ENCODE data around the gene CDC42BPA.

CDC42BPA gene

DNA sequence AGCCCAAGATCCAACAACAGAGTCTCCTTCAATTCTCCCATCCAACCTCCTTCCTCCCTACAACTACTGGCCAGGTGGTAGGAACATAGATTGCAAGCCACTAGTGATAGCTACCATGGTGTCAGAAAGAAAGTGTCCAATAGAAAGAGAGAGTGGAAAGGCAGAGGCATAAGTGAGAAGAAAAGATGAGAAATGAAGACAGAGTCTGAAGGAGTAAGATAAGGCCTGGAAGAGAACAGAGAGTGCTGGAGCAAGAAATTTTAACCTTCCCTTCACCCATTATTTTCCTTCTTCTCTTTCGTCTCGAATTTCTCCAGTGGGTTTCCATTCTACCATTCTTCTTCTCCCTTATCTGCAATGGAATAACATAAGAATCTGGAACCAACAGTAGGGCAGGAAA, 57.9 kb downstream of the CDC42BPA start:
- DNase-seq (ENCODE audit: insufficient read length, low spot score) (no peak), FAIRE-seq (peak; percentile 51)
- TF ChIP-seq, protein P1, sequence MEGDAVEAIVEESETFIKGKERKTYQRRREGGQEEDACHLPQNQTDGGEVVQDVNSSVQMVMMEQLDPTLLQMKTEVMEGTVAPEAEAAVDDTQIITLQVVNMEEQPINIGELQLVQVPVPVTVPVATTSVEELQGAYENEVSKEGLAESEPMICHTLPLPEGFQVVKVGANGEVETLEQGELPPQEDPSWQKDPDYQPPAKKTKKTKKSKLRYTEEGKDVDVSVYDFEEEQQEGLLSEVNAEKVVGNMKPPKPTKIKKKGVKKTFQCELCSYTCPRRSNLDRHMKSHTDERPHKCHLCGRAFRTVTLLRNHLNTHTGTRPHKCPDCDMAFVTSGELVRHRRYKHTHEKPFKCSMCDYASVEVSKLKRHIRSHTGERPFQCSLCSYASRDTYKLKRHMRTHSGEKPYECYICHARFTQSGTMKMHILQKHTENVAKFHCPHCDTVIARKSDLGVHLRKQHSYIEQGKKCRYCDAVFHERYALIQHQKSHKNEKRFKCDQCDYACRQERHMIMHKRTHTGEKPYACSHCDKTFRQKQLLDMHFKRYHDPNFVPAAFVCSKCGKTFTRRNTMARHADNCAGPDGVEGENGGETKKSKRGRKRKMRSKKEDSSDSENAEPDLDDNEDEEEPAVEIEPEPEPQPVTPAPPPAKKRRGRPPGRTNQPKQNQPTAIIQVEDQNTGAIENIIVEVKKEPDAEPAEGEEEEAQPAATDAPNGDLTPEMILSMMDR (IDR thresholded peaks at IDR 0.05; ENCODE audit: insufficient read depth, missing control alignments): no peak

DNA sequence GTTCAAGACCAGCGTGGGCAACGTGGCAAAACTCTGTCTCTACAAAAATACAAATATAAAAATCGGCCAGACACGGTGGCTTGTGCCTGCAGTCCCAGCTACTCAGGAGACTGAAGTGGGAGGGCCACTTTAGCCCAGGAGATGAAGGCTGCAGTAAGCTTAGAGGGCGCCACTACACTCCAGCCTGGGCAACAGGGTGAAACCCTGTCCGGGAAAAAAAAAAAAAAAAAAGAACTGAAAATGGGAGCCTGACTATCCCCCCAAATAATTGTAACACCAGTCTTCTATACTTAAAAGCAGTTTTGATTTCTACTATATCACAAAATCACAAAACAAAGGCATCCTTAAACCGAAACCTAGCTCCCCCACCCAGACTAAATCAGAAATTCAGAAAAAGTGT, 60.3 kb downstream of the CDC42BPA start:
- no peak for DNase-seq (ENCODE audit: insufficient read length, low spot score)
- FAIRE-seq: no peak
- TF ChIP-seq, protein P1 (IDR thresholded peaks at IDR 0.05; ENCODE audit: insufficient read depth, missing control alignments): no peak

DNA sequence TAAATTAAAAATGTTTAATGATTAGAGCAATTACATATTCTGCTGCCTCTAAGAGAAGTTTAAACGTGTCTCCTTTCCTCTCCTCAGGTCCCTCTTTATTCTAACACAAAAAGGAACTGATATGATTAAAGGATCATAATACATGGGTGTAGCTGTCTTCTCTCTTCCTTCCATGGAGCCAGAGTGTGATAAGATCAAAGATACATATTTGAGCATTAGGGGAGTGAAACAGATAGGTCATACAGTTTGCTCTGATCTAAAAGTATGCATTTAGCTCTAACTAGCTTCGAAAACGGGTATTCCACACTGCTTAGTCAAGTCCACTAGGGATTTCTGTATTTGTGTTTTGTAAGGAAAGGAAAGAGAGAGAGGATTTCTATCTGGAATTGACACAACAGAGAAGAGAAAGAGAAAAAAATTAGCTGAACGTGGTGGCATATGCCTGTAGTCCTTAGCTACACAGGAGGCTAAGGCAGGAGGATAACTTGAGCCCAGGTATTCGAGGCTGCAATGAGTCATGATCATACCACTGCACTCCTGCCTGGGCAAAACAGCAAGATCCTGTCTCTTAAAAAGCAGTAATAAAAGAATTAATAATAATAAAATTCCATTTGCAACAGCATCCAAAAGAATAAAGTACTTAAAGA, 63.1 kb downstream of the CDC42BPA start:
- TF ChIP-seq, protein P1 (IDR thresholded peaks at IDR 0.05; ENCODE audit: insufficient read depth, missing control alignments): no peak
- DNase-seq (ENCODE audit: insufficient read length, low spot score) (no peak), FAIRE-seq (peak; percentile 51)

DNA sequence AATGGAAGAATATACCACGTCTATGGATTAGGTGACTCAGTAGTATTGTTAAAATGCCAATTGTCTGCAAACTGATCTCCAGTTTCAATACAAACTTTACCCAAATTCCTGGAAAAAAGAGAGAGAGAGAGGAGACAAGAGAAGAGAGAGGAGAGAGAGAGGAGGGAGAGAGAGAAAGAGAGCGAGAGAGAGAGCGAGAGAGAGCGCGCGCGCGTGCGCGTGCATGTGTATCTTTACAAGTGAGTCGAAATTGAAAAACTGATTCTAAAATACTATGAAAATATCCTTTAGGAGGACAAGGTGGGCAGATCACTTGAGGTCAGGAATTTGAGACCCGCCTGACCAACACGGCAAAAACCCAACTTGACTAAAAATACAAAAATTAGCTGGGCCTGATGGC, 65.2 kb downstream of the CDC42BPA start:
- DNase-seq (ENCODE audit: insufficient read length, low spot score) (no peak), FAIRE-seq (no peak)
- TF ChIP-seq, protein P1 (IDR thresholded peaks at IDR 0.05; ENCODE audit: insufficient read depth, missing control alignments): no peak

DNA sequence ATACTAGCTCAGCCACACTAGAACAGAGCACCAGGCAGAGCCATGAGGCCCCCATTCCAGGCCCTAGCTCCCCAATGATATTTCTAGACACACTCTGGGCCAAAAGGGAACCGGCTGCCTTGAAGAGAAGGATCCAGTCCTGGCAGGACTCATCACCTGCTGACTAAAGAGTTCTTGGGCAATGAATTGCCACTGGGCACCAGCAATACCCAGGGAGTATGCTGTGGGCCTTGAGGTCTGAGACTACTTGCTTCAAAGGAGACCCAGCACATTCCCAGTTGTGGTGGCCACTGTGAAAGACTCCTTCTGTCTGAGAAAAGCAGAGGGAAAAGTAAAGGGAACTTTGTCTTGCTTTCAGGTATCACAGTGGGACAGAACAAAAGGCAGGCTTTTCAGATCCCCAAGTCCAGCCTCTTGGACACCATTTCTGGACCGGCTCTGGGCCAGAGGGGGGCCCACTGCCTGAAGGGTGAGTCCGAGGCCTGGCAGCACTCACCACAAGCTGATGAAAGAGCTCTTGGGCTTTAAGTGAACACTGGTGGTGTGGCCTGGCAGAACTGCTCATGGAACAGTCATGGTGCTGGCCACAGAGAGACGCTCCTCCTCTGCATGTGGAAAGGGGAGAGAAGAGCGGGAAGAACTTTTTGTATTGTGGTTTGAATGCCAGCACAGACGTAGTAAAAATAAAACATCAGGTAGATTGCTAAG, 72.5 kb downstream of the CDC42BPA start:
- FAIRE-seq (no peak), DNase-seq (ENCODE audit: insufficient read length, low spot score) (no peak)
- TF ChIP-seq, protein P1 (IDR thresholded peaks at IDR 0.05; ENCODE audit: insufficient read depth, missing control alignments): no peak

DNA sequence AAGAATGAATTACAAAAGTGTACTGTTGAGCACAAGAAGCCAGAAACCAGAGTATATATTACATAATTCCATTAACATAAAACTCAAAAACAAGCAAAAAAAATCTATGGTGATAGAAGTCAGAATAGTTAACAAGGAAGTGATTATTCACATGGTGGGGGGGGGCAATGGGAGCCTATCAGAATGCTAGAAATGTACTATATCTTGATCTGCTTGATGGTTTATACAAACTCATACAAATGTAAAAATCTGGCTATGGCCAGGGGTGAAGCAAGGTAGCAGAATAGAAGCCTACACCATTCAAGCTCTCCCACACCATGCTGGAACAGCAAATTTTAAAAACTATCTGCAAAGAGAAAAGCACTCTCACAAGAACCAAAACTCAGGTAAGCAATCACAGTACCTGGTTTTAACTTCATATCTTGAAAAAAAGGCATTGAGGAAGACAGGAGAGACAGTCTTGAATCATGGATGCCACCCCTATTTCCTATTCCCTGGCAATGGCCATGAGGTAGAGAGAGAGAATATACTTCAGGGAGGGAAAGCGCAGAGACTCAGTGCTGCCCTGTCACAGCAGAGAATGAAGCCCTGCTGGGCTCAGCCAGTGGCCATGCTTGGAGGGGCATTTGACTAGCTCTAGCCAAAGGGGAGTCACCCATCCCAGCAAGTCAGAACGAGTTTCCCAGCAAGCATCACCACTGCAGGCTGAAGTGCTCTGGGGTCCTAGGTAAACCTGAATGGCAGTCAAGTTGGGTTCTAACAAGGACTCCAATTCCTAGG, 73.8 kb downstream of the CDC42BPA start:
- FAIRE-seq (no peak), DNase-seq (ENCODE audit: insufficient read length, low spot score) (no peak)
- TF ChIP-seq, protein P1 (IDR thresholded peaks at IDR 0.05; ENCODE audit: insufficient read depth, missing control alignments): no peak
